Hepatocyte (in vitro differentiated cells): ENCODE results near the gene DCAF8. TPM values are rescaled to one million over a fixed set of nuclear protein-coding genes. Genes with fewer than 3 reads are reported as not detected.

Source experiments
- DNase-seq: peaks from one replicate; pipeline ENCODE4 v3.0.0-alpha.2; 2016; ENCODE audit warnings: low spot score
- H2AFZ ChIP-seq: fragments of 200-600 bp; sonication (generic); 2 replicates; pipeline ENCODE4 v1.6.0; 2016; ENCODE audit warnings: antibody characterized with exemption, mild to moderate bottlenecking
- H3K27ac ChIP-seq: fragments of 200-600 bp; sonication (generic); 2 replicates; pipeline ENCODE4 v1.5.1; 2016; ENCODE audit warnings: mild to moderate bottlenecking
- H3K27me3 ChIP-seq: fragments of 200-600 bp; sonication (generic); 2 replicates; pipeline ENCODE4 v1.6.1; 2016
- H3K36me3 ChIP-seq: fragments of 200-600 bp; sonication (generic); replicated peaks from 2 replicates; pipeline ENCODE4 v1.5.1; 2016; ENCODE audit warnings: low read depth; ENCODE audit not compliant: insufficient read depth
- H3K4me1 ChIP-seq: fragments of 200-600 bp; sonication (generic); 2 replicates; pipeline ENCODE4 v1.5.1; 2016; ENCODE audit warnings: mild to moderate bottlenecking, moderate library complexity; ENCODE audit not compliant: insufficient read depth
- H3K4me2 ChIP-seq: fragments of 200-600 bp; sonication (generic); 2 replicates; pipeline ENCODE4 v1.6.0; 2016
- H3K4me3 ChIP-seq: fragments of 200-600 bp; sonication (generic); 2 replicates; pipeline ENCODE4 v1.5.1; 2016; ENCODE audit warnings: mild to moderate bottlenecking
- H3K79me2 ChIP-seq: fragments of 200-600 bp; sonication (generic); 2 replicates; pipeline ENCODE4 v1.6.0; 2017; ENCODE audit warnings: mild to moderate bottlenecking
- H3K9me2 ChIP-seq: fragments of 200-600 bp; sonication (generic); replicated peaks from 2 replicates; pipeline ENCODE4 v1.6.0; 2017; ENCODE audit warnings: mild to moderate bottlenecking; ENCODE audit not compliant: insufficient read depth
- H3K9me3 ChIP-seq: fragments of 200-600 bp; sonication (generic); 2 replicates; pipeline ENCODE4 v1.5.1; 2016; ENCODE audit warnings: low read depth, mild to moderate bottlenecking
- H4K20me1 ChIP-seq: fragments of 200-600 bp; sonication (generic); 2 replicates; pipeline ENCODE4 v1.6.0; 2016; ENCODE audit warnings: mild to moderate bottlenecking; ENCODE audit not compliant: insufficient read depth, poor library complexity, severe bottlenecking
- CTCF ChIP-seq: fragments of 200-600 bp; sonication (generic); IDR thresholded peaks from 2 replicates; pipeline ENCODE4 v1.5.1; 2016; ENCODE audit warnings: antibody characterized with exemption, mild to moderate bottlenecking; ENCODE audit not compliant: poor library complexity
- EZH2 ChIP-seq: fragments of 200-600 bp; sonication (generic); IDR thresholded peaks from 2 replicates; pipeline ENCODE4 v1.6.1; 2016; ENCODE audit warnings: antibody characterized with exemption, mild to moderate bottlenecking, borderline replicate concordance
- EZH2phosphoT487 ChIP-seq: fragments of 200-600 bp; sonication (generic); IDR thresholded peaks from one replicate; pipeline ENCODE4 v1.6.1; 2018; ENCODE audit warnings: antibody characterized with exemption, mild to moderate bottlenecking, low read depth, moderate library complexity; ENCODE audit not compliant: unreplicated experiment, severe bottlenecking
- WGBS: methylation state at CpG from one replicate; pipeline ENCODE4 v1.1.6; 2016; ENCODE audit warnings: low lambda C conversion rate; ENCODE audit errors: missing lambda C conversion rate; 5-methylcytosine and 5-hydroxymethylcytosine counted together
- polyA plus RNA-seq: library from polyadenylated mRNA; unstranded; fragments of >200 nt; fragmentation: Nextera tagmentation; extraction: Ambion mirVana; gene quantifications from 2 replicates; pipeline ENCODE4 v1.2.1, GENCODE V29; 2016
- total RNA-seq: library from RNA; depleted of rRNA; stranded (reverse); fragments of >200 nt; gene quantifications from 2 replicates; pipeline ENCODE4 v1.2.3, GENCODE V29; 2014

DCAF8 gene
- total and polyA plus RNA-seq, 2 experiments from 2014 or later: 95.1 to 110 TPM

- Histone ChIP-seq H3K9me2 (no peaks in the 10 kb centered on the region), H4K20me1 (no peaks in the 10 kb centered on the region), H3K9me3 (no peaks in the 10 kb centered on the region), H3K4me3 (no peak overlapping the region), H3K36me3 (no peaks in the 10 kb centered on the region), H3K27ac (no peak overlapping the region), H3K4me1 (peaks cover 10% of the 10 kb centered on the region), H3K4me2 (no peak overlapping the region), H2AFZ (no peak overlapping the region), H3K79me2 (no peaks in the 10 kb centered on the region), H3K27me3 (no peaks in the 10 kb centered on the region)
- WGBS: 79% methylated on average over 9 of the region's 9 CpGs
- no peak for TF ChIP-seq CTCF
- TF ChIP-seq EZH2: no peak
- no peak for TF ChIP-seq EZH2phosphoT487
- DNase-seq: no peak
Measured at GRCh38 chr1:160193832-160194736, 68.3 kb downstream of the DCAF8 start.

- Histone ChIP-seq H3K9me2 (no peaks in the 10 kb centered on the region), H3K9me3 (no peaks in the 10 kb centered on the region), H3K4me3 (no peak overlapping the region), H3K4me2 (peak overlapping the region; percentile 12), H3K4me1 (peaks cover 10% of the 10 kb centered on the region), H3K36me3 (no peaks in the 10 kb centered on the region), H3K27me3 (no peaks in the 10 kb centered on the region), H2AFZ (peak overlapping the region; percentile 7), H4K20me1 (no peaks in the 10 kb centered on the region), H3K79me2 (no peaks in the 10 kb centered on the region), H3K27ac (no peak overlapping the region)
- DNase-seq: peak; percentile 94
- TF ChIP-seq EZH2 (no peak), CTCF (peak; percentile 93), EZH2phosphoT487 (no peak)
- 30% methylated on average over 15 of the region's 16 CpGs for WGBS
Measured at GRCh38 chr1:160193091-160193819, 69.1 kb downstream of the DCAF8 start.

- no peak for TF ChIP-seq CTCF
- no peak for TF ChIP-seq EZH2
- TF ChIP-seq EZH2phosphoT487: no peak
- no peak overlapping the region for H2AFZ ChIP-seq
- no peak for DNase-seq
- H3K9me2 ChIP-seq: no peaks in the 10 kb centered on the region
- no peak overlapping the region for H3K27ac ChIP-seq
- H3K36me3 ChIP-seq: no peaks in the 10 kb centered on the region
- no peaks in the 10 kb centered on the region for H3K9me3 ChIP-seq
- H3K27me3 ChIP-seq: no peaks in the 10 kb centered on the region
- no peak overlapping the region for H3K4me2 ChIP-seq
- H3K4me1 ChIP-seq: peaks cover 10% of the 10 kb centered on the region
- H3K79me2 ChIP-seq: no peaks in the 10 kb centered on the region
- no peak overlapping the region for H3K4me3 ChIP-seq
- no peaks in the 10 kb centered on the region for H4K20me1 ChIP-seq
Measured at GRCh38 chr1:160192234-160192633, 70.1 kb downstream of the DCAF8 start.
